Stimulated activated CD8-positive, alpha-beta memory T cell treated with anti-CD3 and anti-CD28 coated beads, Interleukin-15, amount 100 ng/mL, for 24 hours (primary cell): ENCODE data around the gene GATAD2A.
"Not testable (repeated sequence)": the region's sequence is repeated elsewhere in the genome, so short reads cannot be mapped to it uniquely, and the experiment has no call there.

ENCODE experiments used
- DNase-seq: peaks from one replicate; pipeline ENCODE4 v3.0.0-alpha.2; 2020; ENCODE audit warnings: low read depth

The GATAD2A gene

GRCh38 chr19:19404879-19405860 lies at the start of gene GATAD2A:
Gene GATAD2A, plus strand, starts transcription at chr19:19405675. Its CDS starts 59,671 bp downstream, at chr19:19465346.
- DNase-seq = peak; percentile 93

- DNase-seq = no peak
Observed at GRCh38 chr19:19356500-19356899, 49.0 kb upstream of the GATAD2A start.

- no peak for DNase-seq
Observed at GRCh38 chr19:19356901-19357566, 48.4 kb upstream of the GATAD2A start.

- DNase-seq = no peak
Observed at GRCh38 chr19:19361075-19361594, 44.3 kb upstream of the GATAD2A start.

- no peak for DNase-seq
Observed at GRCh38 chr19:19362075-19362474, 43.4 kb upstream of the GATAD2A start.

- DNase-seq = peak; percentile 40
Observed at GRCh38 chr19:19366434-19367396, 38.8 kb upstream of the GATAD2A start.

GRCh38 chr19:19368087-19368486 lies 37.4 kb upstream of the GATAD2A start:
- no peak for DNase-seq

- no peak for DNase-seq
Observed at GRCh38 chr19:19371059-19371458, 34.4 kb upstream of the GATAD2A start.

- DNase-seq = no peak
Observed at GRCh38 chr19:19372656-19373416, 32.6 kb upstream of the GATAD2A start.

GRCh38 chr19:19379527-19379926 lies 25.9 kb upstream of the GATAD2A start:
- DNase-seq = no peak

- DNase-seq = not testable (repeated sequence)
Observed at GRCh38 chr19:19380316-19380715, 25.2 kb upstream of the GATAD2A start.

GRCh38 chr19:19381007-19381926 lies 24.2 kb upstream of the GATAD2A start:
- no peak for DNase-seq

GRCh38 chr19:19382118-19382517 lies 23.4 kb upstream of the GATAD2A start:
- DNase-seq = no peak

- no peak for DNase-seq
Observed at GRCh38 chr19:19384486-19384885, 21.0 kb upstream of the GATAD2A start.

GRCh38 chr19:19385131-19385895 lies 20.2 kb upstream of the GATAD2A start:
- peak; percentile 99 for DNase-seq

- DNase-seq = no peak
Observed at GRCh38 chr19:19385896-19386869, 19.3 kb upstream of the GATAD2A start.

- DNase-seq = no peak
Observed at GRCh38 chr19:19387108-19387507, 18.4 kb upstream of the GATAD2A start.
